Measurements from ENCODE around the gene MED31.

MED31 gene

DNA sequence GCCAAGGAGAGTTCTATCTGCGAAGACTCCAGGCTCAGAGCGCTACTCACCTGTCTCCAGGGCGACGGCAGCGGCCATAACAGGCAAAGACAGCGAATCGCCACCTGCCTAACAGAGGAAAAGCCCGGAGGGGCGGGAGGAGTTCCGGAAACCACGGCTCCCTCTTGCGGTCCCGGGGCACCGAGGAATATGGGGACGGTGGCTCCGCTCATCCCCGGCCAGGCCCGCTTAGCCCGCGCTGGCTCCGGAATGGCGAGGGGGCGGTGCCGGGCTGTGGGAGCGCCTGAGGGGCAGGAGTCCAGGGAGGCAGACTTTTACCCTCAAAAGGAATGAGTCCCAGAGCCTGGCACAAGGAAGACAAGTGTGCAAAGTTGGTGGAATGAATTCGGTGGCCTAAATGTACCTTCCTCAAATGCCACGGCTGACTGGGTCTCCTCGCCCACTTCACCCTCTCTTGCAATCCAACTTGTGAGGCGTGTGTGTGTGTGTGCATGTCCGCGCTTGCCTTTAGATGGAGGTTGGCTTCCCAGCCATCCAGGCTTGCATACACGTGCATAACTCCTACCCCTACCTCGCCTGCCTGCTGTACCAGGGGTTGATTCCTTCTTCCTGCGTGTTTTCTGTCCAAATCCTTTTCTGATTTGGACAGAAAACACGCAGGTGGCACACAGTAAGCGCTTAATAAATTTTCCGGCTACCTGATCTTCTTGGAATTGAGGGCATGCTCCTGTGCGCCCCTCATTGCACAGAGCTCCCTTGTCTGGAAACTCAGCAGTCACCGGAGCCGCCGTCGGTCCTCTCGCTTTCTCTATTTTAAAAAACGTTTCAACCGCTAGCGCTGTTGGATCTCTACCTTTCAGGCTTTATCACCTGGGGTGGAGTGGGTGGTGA is 3.7 kb upstream of the MED31 start:
- DNase-seq = peak; percentile 24

DNA sequence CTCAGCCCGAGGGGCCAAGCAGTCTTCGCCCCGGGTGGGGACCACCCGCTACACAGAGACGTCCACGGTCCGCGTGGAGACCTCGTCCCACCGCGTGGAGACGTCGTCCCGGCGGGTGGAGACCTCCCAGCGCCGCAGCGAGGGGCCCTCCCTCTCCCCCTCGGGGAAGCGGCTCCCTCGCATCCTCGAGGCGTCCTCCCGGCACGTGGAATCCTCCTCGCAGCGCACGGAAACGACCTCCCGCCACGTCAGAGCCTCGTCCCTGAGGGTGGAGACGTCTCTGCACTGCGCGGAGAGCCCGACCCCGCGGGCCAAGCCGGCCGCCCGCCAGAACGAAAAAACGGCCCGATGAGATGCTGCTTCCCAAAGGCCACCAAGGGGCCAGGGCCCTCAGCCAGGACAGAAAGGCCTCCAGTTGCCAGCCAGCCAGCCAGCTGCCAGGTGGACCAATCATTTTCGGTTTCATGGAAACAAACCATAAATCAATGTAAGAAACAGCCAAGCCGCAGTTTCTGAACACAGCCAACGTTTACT is 581 bp upstream of the MED31 start:
- peak; percentile 27 for DNase-seq

DNA sequence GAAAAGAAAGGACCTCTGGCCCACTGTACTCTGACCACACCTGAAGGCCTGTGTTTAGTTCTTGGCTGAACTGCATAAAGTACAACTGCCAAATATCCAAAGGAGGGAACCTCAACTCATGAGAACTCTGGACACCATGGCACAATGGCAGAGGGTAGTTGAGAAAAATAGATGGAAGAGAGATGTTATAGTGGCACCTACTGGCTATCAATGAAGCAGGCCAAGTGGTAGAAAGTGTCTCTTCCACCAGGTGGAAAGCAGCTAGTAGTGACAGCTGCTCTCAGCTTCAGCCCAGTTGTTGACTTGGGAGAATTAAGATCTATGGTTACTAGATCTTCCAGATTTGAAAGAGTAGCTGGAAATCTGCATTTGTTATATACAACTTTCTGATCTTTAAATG is 3.2 kb downstream of the MED31 start:
- no peak for DNase-seq

DNA sequence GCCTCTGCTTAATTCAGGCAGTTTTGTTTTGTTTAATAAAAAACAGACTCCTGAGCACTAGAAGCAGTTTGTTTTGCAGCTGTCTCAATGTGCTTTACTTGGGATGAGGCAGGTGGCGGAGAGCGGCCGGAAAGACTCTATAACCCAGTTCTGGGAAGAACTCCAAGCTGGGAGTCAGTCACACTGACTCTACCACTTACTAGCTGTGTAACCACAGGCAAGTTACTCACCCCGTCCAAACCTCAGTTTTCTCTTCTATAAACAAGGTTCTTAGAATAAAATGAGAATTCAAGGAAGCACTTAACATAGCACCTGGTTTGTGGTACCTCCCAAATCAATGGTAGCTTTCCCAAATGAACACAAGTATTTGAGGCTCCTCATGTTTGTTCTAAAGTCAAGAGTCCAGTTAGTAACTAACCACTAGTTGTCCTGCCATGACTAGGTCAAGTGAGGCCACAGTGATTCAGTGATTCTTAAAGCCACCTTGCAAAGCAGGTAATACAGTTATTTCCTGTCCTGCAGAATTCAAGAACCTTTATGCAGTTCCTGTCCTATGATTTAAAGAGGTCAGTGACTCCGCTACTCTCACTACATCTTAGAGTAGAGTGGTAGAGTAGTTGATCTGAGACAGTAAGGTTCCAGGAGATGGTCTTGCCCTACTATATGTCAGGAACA is 7.8 kb downstream of the MED31 start:
- no peak for DNase-seq

DNA sequence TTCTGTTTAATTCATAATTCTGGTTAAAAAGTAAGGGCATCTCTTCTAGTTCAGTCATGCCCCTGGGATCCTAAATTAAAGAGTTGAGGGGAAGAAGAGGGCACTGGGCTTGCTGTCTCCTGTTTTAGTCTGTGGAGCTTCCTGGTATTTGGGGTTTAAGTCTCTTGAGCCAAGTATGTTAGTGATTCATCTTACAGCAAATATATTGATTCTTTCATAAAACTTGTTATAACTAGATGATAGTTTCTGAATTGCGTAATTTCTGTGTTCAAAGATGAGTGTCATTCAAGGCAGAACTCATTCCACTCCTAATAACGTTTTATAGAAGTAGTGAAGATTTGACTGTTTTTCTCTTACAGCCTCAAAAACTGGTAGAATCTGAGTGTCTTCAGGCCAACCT is 8.8 kb downstream of the MED31 start:
- DNase-seq = no peak

DNA sequence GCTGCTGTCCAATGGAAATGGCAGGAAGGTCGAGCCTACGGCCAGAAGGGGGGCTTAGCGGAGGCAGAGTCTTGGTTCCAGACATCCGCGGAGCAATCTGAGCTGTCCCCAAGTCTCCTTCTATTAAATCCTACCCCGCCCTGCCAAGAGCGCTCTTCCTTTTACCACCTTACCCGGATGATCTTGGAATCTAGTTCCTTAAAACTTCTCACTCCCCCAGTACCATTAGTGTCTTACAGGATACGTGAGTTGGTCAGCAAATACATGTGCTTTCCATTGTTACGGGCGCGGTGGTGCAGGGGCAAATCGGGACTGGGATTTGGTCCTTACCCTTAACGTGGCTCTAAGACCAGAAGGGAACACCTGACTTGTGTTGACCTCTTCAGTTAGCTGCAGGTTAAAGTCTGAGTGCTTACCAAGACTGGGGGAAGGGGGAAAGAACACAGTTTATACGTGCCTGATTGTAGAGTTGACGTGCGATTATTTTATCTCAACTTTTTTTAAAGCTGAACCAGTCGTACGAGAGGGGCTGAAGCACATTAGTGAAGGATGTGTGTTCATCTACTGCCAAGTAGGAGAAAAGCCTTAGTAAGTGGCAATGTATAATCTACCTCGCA is 10.1 kb downstream of the MED31 start:
- no peak for DNase-seq

DNA sequence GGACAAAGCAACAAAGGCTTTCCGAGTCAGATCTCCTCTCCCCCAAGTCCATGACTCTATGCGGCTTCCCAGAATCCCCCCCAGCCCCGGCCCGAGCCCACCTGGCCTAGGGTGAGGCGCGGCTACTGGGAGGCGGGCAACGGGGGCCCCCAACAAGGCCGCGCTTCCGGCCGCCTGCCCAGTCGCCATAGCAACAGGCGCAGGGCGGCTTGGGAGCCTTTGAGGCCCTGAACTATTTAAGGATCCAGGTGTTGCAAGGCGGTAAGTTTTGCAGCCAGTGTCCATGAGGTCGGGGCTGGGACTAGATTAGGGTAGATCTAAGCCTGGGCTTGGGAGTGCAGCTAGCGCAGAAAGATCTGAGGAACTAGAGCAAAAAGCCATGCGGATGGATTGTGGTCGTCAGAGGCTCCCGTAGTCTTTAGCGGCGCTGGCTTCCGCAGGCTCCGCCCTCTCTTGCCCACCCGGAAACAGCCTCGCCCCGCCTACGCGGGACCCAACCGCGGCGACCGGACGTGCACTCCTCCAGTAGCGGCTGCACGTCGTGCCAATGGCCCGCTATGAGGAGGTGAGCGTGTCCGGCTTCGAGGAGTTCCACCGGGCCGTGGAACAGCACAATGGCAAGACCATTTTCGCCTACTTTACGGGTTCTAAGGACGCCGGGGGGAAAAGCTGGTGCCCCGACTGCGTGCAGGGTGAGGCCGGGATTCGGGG is 10.7 kb downstream of the MED31 start, which contains the start of the genes KIAA0753 and TXNDC17:
Gene KIAA0753 (minus strand): TSS at position 176 of the 711 bp plus-strand sequence. CDS start 5,608 bp downstream, outside the sequence.
Gene TXNDC17 (plus strand): TSS at position 525 of the 711 bp plus-strand sequence. CDS start 23 bp downstream, at position 548.
- peak; percentile 82 for DNase-seq

DNA sequence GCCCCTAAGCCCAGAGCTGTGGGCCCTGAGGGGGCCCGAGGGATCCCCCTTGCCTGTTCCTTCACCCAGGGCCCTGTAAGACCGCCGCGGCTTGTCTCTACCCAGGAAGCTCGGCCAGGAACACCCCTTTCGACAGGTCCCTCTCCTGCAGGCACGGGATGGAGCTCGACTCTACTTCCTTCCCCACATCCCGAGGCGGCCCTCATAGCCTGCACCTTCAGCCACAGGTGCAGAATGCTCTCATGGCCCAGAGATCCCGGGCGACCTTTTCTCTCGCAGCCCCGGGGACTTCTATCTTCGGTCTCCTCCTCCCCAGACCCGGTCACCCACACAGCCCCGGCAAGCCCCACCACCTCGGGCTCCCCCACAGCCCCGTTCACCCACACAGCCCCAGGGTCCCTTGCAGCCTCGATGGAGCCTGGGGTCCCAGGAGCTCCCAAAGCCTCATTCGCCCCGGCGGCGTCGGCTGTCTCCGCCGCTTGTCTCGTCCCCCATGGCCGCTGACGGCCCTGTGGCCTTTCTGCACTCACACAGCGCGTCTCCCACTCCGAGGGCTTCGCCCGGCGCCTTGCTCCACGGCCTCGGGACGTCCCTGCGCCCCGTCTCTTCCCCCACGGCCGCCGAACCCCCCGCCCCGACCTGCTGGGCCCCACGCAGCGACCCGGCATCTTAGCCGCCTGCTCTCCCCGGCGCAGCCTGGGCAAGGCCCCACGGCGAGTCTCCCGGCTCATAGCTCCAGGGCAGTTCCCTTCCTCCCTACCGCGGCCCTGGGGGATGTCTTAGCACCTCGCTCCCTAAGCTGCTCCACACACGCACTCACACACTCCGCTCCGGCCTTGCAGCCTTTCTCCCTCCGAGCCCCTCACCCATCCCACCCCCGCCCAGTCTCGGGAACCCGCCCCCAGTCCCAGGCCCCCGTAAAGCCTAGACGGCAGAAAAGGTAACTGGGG is 11.5 kb downstream of the MED31 start:
- no peak for DNase-seq

DNA sequence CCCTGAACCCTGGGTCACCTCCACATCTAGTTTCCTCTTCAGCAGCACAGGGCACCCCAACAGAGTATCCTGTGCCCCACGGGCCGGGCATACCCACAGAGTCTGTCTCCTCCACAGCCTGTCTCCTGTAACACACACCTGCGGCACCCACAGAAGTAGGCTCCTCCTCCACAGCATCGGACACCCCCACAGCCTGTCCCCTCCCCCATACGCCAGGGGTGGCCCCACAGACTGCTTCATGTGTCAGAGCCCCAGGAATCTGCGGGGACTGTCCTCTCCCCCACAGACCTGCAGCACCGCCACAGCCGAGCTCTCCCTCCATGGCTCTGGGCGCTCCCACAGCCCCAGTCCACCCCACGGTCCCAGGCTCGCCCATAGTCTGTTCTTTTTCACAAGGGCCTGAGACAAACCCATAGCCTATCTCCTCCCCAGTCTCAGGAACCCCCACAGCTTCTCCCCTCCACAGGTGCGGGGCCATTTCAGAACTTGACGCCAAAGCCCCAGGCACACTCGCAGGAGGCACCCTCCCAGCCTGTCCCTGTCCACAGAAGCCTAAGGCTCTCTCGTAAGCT is 12.3 kb downstream of the MED31 start:
- no peak for DNase-seq

DNA sequence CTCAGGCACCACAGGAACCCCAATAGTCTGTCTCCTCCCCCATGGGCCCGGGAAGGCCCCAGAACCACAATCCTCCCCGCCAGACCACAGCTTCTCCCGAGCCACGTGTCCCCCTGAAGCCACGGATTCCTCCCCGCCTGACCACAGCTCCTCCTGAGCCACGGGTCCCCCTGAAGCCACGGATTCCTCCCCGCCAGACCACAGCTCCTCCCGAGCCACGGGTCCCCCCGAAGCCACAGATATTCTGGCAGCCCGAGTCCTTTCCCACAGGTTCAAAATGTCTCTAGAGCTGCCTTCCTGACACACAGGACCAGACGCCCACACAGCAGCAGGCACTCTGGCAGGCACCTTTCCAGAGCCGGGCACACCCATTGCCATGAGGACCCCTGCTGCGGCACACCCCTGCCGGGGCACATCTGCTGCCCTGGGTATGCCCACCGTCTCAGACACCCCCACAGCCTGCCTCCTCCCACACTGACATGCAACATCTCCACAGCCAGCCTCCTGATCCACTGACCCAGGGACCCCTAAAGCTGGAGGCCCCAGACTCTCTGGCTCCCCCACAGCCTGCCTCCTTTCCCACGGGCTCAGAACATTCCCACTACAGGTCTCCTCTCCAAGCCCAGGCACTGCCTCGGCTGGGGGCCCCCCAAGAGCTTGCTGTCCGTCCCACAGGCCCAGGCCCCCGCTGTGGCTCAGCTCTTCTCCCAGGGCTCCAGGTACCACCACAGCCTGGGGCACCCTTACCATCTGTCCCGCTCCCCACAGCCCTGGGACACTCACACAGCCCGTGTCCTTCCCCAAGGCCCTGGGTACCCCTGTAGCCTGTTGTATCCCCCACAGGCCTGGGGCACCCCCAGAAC is 13.1 kb downstream of the MED31 start:
- no peak for DNase-seq

DNA sequence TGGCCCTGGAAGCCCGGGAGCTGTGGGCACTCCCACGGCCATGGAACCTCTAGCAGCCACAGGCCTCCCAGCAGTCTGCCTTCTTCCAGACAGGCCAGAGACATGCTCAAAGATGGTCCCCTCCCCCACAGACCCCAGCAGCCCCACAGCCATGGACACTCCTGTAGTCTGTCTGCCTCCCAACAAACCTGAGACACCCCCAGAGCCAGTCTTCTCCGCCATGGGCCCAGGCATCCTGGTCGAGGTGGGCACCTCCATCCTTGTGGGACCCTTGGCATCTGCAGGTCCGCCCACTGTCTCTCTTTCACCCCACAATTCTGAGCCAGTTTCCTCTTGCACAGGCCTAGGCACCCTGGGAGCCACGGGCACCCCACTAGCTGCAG is 14.0 kb downstream of the MED31 start:
- no peak for DNase-seq

DNA sequence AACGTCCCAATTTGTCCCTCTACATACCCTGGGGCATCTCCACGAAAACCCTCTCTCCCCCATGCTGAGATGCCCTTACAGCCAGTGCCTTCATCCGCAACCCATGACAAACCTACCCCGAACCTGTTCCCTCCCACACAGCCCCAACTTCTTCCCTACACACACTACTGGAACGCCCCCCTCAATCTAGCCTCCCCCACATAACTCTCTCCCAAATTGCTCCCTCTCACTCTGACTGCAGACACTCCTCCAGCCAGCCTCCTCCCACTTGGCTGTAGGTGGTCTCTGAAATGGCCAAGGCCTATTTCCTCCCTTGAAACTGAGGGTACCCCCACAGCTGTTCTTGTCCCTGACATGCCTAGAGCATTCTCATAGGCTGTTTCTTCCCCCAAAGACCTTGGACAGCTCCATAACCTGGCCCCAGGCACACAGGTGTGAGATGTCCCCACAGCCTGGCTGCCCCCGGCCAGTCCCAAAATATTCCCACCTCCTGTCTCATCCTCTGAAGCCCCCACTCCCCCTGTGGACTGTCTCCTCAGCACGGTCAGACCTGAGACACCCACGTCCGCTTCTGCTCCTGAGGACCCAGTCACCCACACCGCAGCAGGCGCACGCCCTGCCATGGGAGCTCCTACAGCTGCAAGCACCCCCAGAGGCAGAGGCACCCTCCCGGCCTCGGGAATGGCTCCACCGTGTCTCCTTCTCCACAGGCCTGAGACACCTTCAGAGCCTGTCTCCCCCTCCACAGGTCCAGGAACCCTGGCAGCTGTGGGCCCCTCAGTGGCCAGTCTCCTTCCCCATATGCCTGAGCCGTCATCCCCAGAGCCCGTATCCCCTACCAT is 14.6 kb downstream of the MED31 start:
- DNase-seq = no peak

DNA sequence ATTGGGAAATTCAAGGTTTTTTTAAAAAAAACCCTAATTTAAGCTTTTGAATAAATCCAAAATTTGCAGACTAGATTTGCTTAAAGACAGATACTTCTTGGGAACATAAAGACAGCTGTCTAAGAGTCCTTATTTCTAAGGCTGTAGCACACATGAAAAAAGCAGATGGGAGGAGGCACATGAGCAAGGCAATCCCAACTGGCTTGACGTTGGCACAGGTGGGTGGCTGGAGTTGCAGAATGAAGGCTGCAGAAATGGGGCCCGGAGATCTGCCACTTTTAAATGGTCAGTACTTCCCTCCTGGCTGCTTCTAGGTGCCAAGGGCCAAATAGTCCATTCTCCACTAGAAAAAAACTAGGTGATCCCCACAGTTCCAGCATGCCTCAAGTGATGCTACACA is 15.3 kb downstream of the MED31 start:
- DNase-seq = no peak

DNA sequence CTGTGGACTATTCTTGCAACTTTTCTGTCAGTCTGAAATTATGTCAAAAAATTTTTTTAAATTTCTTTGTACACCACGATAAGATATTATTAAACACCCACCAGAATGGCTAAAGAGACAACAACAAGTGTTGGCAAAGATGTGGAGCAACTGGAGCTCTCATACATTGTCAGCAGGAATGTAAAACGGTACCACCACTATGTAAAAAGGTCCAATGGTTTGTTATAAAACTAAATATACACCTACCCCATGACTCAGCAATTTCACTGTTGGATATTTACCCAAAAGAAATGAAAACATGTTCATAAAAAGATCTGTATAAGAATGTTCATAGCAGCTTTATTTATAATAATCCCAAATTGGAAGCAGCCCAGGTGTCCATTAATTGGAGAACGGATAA is 18.1 kb downstream of the MED31 start:
- DNase-seq = no peak

DNA sequence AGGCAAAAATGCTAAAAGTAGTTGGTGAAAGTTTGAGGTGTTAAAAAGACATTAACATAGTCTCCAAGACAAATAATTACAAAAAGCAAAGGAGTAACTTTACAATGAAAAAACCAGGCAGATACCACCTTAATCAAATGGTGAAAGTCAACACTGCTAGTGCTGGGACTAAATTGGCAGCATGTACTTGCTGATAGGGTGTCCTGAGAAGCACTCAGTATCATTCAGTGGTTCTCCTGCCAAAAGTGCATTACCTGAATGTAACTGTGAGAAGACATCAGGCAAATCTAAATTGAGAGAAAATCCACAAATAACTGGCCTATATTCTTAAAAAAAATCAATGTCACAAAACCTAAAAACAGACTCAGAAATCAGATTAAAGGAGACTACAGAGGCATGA is 18.9 kb downstream of the MED31 start:
- DNase-seq = no peak

DNA sequence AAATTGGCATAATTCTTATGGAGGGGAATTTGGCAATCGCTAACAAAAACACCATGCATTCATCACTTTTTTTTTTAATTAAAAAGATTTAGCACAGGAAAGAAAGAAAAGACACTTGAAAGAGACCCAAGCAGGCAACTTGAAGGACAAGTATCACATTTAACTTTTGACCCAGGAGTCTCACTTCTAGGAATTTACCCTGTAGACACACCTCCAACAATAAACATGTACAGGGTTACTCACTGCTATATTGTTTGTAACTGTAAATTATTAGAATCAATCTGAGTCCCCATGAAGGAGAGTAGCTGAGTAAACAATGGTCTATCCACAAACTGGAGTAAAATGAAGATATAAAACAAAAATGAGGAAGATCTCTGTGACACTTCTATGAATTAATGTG is 21.0 kb downstream of the MED31 start:
- DNase-seq = no peak

DNA sequence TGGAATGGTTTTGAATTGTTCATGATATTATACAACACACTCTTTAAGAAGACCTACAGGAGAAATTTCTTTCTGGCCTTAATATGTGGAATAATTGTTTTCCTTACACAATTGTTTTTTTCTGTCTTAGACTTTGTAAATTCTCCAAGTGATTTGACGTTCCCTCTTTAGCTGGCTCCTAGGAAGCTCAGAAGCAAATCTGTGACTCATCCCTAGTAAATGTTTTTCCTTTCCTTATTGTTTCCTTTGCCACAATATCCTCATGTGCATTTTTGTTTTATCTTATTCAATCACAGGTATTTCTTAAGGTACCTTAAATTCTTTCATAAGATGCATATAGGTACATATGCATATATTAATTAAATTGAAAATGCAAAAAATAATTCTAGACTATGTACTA is 24.4 kb downstream of the MED31 start:
- no peak for DNase-seq

DNA sequence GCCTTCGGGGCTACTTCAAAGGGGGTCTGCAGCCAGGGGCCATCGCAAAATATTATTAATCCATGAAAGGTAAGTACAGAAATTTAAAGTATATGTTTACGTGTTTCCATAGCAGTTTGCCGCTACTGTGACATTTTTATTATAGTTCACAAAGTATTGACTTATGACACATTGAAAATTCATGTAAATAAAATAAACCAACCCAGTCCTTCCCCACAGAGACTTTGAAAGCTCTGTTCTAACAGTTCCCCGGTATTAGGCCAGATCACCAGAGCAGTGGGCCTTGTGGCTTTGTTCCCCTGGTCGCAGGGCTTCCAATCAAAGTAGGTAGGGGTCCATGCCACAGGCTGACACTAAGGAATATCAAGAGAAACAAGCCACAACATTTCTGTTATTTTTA is 24.8 kb downstream of the MED31 start:
- no peak for DNase-seq

DNA sequence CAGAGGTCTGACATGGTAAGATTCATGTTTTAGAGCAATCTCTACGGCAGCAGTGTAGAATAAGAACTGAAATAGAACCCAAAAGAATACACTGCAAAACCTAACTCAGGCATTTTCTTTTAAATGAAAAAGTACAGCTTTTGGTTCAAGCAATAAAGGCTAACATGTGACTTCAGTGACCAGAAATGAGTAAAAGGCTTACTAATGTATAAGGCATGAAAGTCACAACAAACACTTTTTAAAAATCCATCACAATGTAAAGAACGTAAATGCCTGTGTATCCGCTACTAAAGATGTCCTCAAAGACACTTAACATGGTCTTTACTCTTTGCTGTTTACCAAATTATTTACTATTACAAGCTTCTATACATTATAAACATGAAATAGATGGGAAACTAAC is 27.5 kb downstream of the MED31 start:
- DNase-seq = no peak
